CD1c-positive myeloid dendritic cell (primary cell): ENCODE data around the gene PLEKHS1.

ENCODE experiments used
- DNase-seq: peaks from one replicate; pipeline ENCODE4 v3.0.0-alpha.2; 2016; ENCODE audit errors: extremely low spot score

Gene PLEKHS1

DNA sequence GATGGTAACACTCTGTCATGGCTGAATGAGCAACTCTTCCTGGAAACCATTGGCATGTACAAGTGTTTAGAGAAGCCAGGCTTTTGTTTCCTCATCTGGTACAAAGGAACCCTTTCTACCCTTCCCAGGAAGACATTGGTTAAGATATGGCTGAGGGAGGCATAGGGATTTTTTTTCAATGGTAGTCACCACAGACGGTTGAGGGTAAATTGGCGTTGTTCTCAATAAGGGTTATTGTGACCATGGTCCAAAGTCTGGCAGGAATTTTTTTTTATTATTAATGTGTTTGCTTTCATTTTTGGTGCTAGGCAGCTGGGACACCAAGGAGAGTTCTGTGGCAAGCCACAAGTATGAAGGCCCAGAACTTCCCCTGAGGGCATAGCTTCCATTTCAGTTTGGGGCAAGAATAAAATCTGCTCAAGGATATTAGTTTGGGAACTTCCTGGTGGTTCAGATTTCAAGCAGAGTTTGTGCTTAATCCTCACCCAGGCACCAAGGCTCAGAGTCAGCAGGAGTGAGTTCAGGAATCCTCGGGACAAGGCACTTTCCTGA lies at the start of gene PLEKHS1:
TSS of gene PLEKHS1 (plus strand) at position 502 of the 552 bp plus-strand sequence. CDS start 3,596 bp downstream, outside the sequence.
- DNase-seq: no peak

DNA sequence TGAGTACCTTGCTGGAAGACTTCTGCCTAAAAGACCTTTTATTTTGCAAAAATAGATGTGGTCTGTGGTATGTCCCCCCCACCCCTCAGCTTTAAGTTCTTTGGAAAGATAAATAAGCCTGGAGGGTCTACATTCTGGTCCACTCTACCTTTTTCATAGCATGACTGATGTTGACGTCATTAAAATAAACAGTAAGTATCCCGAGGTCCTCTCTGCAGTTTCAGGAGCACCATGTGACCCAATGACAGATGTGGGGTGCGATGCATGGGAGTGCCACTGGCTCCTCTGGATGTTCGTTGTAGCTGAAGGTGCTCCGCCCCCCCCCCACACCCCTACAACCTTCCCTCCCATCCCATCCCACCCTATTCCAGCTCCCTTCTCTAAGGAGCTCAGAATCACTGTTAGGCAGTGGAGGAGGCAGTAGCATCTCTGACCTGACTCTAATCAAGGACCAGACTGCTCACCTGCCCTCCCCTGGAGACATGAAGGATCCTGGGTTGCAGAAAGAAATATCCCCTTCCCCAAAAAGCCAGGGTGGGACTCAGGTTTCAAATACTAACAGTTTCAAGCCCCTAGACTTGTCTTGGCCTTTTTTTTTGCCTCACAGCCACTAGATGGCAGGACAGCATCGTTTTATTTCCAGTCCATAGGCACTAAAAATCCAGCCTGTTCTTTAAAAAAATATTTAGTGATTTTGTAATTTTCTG lies 46.7 kb upstream of the PLEKHS1 start:
- peak; percentile 47 for DNase-seq

DNA sequence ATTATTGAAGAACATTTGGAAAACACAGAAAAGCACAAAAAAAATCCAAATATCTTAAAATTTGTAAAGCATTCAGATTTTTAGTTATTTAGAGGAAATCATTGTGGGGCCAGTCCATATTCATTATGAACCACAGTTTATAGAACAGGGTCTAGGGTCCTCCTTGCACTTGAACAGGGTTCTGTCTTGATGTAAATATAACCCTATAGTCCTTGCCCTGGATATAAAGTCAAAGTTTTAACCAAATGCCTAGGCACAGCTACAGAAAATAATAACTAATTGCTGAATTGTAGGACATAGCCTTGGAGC lies 46.2 kb upstream of the PLEKHS1 start:
- no peak for DNase-seq

DNA sequence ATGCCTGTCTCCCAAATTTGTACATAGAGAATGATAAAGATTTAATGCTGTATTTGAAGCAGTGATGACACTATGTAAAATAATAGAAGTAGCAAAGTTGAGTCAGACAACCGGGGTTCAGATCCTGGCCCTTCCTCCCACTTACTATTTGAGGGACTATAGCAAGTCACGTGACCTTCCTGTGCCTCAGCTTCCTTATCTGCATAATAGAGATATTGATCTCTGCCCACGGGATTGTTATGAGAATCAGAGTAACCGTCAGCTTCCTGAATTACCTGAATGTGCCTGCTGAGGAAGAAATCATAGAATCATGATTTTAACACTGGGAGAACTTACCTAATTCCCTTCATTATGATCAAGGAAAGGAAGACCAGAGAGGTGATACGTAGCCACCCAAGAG lies 44.9 kb upstream of the PLEKHS1 start:
- no peak for DNase-seq

DNA sequence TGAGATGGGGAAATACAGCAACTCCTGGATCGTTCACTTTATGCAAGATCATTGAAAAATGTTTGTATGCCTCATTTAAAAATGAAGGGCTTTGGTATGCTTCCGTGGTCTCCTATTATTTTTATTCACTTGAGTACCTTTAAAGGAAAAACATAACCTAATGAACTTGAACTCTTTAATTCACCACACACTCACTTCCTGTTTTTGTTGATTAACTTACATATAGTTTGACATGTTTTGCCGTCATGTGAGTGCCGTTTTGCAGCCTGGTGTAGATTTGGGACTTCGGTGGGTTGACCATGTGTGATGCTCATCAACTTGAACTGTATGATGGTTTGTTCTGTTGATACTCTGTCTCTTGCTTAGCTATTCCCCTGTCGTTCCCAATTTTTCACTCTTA lies 42.8 kb upstream of the PLEKHS1 start:
- no peak for DNase-seq

DNA sequence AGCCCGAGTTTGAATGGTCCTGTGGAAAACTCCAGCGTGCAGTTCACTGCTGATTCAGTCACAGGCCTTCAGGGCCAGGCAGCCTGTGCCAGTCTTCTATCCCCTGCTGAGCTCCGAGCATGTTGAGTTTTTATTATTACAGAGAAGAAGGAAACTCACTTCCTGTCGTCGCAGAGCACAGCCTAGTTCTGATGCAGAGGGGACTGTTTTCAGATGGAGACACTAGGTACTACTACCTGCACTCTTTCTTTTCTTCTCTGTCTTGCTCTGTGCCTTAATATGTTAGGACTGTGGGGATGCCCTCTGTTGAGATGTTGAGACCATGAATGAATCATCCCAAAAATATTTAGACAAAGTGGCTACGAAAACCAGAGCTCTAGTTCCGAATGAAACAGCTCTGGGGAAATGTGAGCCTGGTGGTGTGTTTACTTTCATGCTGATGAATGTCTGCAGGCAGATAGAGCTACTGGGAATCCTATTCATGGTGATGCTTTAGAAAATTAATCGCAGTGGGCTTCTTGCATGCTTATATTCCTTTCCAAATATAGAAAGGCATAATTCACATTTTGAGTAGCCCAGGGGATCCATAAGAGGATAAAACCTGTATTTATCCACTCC lies 42.2 kb upstream of the PLEKHS1 start:
- no peak for DNase-seq

DNA sequence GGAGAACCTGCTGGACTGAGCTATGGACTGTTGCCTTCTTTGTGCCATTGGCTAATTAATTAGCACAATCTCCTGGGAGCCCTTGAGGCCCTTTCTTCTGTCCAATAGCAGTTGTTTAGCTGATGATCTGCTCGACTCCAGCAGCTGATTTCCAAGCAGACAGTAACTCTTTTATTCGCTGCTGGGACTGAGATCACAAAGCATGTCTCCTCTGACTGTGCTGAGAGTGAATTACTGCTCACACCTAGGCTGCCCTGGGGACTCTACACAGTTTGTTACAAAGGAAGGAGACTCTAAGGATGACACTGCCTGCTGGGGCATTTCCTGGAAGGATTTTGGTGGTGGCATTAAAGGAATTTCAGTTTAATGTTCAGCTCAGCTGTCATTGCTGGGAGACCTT lies 40.3 kb upstream of the PLEKHS1 start:
- DNase-seq: no peak

DNA sequence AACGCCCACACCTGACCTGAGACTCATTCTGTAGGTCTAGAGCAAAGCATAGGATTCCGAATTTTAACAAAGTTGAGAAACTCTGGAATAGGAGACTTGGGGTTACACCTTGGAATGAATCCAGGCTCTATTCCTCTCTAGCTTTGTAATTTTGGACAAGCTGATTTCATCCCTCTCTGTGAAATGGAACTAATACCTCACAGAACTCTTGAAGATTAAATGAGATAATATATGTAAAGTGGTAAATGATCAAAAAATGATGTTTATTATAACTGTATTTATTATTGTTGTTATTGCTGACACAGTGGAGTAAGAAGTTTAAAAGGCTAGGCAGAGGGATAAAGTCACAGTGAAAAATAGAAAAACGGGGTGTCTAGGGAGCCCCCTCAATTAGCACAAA lies 39.5 kb upstream of the PLEKHS1 start:
- DNase-seq: no peak

DNA sequence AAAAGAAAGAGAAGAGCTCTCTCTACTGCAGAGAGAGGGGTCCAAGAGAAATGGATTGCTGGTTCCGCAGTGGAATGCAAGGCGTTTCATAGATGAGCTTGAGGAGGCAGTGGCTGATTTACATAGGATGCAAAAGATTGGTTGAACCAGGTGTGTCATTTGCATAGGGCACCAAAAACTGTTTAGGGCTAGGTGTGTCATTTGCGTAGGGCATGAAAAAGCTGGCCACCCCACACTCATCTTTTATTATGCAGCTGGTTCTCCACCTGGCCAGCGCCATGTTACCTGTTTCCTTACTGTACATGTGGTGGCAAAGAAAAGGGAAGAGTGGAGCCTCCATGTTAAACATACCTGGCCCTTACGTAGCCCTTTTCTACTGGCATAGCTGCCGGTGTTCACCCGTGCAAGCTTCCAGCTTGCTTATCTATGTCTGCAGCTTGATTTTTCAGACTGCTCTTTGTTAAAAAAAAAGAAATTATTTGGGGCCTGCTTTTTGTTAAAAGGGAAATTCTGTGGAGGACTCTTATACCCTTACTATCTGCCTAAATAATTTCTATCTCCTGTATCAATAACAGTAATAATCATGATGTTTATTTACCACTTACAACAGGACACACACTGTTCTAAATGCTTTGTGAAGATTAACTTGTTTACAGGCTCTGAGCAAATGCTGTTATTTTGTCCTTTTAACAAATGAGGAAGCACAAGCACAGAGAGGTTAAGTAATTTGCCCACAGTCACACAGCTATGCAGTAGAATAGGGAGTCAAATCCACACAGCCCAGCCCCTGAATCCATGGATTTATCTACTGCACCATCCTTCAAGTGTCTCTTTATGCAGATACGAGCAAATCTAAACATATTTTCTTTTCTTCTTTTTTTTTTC lies 38.5 kb upstream of the PLEKHS1 start:
- DNase-seq: no peak

DNA sequence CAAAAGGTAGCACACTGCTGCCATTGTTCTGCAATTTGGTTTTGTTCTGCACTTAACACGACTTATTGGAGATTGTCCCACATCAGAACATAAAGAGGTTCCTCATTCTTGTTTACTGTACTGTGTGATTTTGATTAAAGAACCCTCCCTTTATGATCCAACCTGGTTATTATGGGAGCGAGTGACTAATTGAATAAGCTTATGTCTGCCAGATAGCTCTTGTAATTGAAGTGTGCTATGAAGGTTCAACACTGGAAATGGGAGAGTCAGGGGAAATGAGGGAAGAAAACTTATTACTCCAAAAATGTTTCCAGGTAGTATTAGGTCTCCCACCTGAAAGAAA lies 37.9 kb upstream of the PLEKHS1 start:
- DNase-seq: no peak

DNA sequence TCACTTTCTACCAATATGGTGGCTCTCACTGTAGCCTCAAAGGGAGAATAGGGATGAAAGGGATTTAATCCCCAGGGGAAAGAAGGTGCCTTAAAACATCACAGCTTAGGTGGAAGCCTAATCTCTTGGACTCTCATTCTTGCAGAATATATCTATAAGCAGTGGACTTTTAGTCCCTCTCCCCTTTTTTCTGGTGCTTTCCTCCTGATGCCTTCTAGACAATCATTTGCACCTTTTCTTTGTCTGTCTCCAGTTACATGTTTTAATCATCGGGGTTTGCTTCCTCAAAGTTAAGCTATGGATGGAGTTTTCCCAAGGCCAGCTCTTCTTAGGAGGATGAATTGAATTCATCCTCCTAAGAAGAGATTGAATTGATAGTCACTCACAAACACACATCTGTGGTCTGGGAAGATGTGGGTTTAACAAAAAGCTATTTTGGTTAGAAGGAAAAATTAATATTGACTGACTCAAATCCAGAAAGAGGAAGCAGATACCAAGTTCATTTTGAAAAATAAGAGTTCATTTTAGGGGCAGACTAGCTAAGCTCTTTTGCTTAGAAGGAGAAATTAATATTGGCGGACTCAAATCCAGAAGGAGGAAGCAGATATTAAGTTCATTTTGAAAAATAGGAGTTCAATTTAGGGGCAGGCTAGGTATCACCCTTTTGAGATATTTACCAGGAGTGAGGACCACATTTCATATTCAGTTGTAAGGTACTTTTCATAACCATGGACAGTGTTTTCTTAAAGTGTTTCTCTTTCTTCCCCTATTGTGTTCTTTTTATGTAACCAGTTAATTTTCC lies 35.2 kb upstream of the PLEKHS1 start:
- peak; percentile 44 for DNase-seq

DNA sequence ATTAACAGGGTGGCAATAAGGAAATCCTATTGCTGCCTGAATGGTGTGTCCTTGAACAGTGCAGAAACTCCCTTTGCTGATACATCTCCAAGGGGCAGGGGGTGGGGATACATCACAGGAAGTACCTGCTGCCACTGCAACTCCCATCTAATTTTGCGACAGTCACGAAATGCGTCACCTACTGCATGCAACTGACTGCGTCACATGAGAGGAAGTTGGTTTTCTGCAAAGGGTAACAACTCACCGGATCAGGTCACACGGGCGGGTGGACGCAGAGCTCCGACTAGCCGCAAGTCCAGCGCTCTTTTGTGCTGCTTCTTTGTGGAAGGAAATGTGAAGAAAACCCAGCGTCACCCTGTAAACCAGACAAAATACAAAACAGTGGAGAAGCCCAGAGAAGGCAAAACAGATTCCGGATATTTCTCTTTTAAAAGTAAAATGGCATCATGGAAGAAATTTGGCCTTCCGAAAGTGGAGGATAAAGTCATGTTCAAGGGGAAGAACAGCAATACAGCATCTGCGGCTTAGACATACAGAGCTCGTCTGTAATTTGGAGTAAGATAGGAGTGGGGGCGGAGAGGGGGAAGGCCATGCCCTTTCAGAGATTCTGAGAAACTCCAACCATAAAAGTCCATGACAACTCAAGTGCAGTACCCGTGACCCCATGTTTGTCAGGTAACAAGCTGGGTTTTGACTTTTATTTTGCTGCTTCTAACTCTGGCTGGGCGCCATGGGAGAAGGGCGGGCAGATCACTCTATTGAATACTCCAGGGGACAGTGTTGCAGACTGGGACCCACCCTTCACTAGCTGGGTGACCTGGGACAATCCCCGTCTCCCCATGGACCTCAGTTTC lies 32.3 kb upstream of the PLEKHS1 start:
- DNase-seq: no peak

DNA sequence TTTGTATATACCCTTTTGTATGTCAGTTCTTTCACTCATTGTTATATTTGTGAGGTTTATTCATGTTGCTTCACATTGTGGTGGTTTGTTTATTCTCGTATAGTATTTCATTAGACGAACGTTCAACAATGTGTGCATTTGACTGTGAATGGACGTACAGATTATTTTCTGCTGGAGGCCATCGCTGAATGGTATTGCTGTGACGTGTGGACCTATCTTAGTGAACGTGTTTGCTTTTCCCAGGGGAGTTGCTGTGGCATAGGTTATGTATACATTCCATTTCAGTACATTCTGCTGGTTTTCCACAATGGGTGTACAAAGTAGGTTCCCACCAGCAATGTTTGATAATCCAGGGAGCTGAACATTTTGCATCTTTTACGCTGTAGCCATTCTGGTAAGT lies 31.1 kb upstream of the PLEKHS1 start:
- DNase-seq: no peak

DNA sequence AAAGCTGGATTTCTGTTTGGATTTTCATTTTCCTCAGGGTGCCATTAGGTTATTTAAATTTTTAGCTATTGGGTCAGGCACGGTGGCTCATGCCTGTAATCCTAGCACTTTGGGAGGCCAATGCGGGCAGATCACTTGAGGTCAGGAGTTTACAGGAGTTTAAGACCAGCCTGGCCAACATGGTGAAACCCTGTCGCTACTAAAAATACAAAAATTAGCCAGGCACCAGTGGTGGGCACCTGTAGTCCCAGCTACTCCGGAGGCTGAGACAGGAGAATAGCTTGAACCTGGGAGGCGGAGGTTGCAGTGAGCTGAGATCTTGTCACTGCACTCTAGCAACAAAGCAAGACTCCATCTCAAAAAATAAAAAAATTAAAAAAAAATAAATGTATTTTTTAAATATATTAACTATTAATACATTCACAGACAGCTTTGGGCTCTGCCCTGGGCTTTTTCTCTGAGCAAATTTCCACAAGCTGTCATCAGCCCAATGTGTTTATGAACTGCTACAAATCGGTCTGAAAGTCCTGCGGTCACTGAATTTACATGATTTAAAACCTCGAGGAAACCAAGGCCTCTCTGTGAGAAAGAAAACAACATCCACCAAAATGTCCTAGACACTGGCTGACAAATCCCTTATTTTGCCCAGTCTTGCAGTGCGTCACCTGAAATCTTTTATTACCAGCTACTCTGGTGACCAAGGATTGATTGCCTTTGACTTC lies 19.2 kb upstream of the PLEKHS1 start:
- no peak for DNase-seq

DNA sequence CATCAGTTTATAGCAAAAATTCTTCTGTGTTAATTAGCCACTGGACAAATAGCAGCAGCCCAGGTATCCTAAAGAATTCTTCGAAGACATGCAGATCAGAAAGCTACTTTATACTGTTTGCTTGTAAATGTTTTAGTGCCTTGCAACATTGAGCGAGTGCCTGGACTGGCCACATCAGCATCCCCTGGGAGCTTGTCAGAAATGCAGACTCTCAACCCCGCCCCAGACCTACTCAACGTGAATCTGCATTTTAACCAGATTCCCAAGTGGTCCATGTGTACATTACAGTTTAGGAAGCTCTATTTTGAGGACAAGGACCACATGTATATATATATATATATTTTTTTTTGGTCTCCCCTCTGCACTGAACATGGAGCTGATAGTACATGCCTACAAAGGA lies 18.5 kb upstream of the PLEKHS1 start:
- DNase-seq: no peak

DNA sequence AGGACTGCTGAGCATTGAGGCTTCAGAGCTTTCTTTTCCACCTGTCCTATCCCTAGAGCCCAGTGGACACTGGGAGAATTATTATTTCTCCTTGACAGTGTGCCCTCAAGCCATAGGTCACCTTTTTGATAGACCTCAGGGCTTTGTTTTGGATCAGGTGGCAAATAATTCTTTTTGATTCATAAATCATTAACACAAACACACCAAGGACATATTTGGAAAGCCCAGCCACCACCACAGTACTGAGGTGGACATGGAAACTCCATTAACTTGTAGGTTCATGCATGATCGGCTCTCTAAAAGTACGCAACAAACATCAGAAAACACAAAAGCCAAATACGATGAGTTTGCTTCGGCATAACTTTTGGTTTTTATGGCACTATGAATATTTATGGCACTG lies 17.8 kb upstream of the PLEKHS1 start:
- no peak for DNase-seq

DNA sequence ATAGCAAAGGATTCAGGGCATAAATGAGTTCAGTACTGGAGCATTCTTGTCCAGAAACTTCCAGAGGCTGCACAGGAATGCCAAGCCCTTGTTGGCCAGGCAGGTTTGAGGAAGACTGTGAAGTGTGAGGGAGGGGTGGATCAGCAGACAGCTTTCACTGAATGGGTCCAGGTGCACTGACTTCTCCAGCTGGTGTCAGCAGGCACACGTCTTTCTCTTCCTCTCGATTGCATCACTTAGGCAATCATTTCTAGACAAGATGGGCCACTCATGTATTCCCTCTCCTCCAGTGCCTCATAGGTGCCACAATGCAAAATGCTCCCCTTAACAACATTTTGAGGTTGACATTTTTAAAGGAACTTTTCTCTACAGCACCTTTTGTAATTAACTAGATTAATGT lies 15.6 kb upstream of the PLEKHS1 start:
- no peak for DNase-seq

DNA sequence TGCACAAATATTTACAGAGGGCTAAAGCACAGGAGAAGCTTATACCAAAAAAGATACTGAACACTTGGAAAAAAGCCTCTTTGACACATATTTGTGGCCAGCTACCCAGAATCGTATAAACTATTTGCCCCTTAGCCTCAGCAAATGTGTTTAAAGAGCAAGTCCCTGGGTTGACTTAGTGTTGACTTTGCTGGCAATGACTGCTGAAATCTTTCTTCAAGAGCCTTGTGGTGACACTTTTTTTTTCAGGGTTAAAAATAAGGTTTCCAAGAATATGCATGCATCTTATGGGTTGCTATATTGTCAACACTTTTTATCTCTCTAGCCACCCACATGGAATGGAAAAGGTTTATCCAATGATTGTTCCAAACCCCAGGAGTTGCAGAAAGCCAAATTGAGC lies 14.9 kb upstream of the PLEKHS1 start:
- DNase-seq: no peak

DNA sequence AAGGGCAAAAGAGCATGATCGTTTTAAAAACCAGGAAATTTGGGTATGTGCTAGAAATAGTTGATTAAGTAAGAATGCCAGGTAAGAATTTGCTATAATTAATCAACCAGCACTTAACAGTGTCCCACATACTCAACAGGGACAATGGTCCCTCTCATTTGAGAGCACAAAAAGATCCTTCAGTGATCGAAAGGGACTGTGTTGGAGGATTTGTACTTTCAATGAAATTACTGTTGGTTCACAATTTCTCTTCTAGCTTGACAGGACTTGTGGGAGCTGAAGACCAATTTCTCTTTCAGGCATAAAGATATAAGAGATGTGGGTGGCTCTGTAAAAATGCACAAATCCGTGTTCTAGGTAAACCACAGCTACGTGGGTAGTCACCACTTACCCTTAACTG lies 12.5 kb upstream of the PLEKHS1 start:
- DNase-seq: no peak

DNA sequence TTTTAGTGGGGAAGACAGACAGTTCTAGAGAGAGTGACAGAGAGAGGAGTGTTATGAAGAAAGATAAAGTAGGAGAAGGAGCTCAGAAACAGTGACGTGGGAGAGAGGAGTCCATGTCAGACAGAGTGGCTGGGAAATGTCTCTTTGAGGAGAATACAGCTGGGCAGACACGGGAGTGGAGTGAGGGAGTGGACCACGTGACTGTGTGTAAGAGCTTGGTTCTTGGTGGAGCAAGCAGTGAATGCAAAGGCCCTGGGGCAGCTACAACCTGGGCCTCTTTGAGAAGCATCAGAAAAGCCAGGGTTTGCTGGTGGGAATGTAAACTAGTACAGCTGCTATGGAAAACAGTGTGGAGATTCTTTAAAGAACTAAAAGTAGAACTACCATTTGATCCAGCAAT lies 11.9 kb upstream of the PLEKHS1 start:
- DNase-seq: no peak
